ENCODE data around the gene TRIM38. TPM values are rescaled to one million over a fixed set of nuclear protein-coding genes. Genes with fewer than 3 reads are reported as not detected.
"Not testable (repeated sequence)": the region's sequence is repeated elsewhere in the genome, so short reads cannot be mapped to it uniquely, and the experiment has no call there.

Gene TRIM38
- total RNA-seq, 1 donor from 2014 or later = 0.77 TPM

DNA sequence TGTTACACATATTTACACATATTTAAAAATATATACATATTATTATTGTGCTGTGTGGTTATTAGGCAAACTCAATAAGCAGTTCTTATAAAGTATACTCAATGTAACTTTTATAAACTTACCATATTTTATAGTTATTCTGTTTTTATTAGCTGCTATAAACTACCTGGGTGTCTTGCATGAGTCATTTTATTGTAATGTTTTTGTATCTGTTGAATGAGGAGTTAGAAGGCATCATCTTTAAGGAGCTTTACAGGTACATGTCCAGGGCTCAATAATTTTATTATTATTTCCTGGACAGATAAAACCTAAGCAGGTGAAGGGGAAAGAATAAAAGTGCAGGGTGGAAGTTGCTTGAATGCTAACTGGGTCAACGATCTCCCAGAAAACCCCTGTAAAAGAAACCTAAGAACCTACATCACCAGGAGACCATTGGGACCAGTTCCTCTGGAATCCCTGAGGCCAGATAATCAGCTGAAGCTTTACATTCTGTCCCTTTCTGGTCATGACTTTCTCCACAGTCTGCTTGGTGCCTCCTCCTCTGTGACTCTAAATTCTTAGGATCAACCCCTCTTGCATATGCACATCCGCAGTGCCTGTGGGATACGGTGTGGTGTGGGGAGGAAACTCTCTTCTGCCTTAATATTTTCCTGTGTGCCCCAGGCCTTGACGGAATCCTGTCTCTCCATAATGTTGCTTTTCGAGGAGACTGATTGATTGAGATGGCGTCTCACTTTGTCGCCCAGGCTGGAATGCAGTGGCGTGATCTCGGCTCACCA is 38.0 kb downstream of the TRIM38 start:
- Mint-ChIP-seq H3K4me1 (no peaks in the 10 kb centered on the region), H3K9me3 (no peaks in the 10 kb centered on the region), H3K36me3 (ENCODE audit: low read depth) (no peaks in the 10 kb centered on the region), H3K27me3 (ENCODE audit: low read depth) (no peaks in the 10 kb centered on the region), H3K4me3 (no peak overlapping the region), H3K27ac (ENCODE audit: unreplicated experiment) (no peak overlapping the region)
- no peak for DNase-seq (ENCODE audit: low read depth, low spot score)
- TF ChIP-seq, protein P1, sequence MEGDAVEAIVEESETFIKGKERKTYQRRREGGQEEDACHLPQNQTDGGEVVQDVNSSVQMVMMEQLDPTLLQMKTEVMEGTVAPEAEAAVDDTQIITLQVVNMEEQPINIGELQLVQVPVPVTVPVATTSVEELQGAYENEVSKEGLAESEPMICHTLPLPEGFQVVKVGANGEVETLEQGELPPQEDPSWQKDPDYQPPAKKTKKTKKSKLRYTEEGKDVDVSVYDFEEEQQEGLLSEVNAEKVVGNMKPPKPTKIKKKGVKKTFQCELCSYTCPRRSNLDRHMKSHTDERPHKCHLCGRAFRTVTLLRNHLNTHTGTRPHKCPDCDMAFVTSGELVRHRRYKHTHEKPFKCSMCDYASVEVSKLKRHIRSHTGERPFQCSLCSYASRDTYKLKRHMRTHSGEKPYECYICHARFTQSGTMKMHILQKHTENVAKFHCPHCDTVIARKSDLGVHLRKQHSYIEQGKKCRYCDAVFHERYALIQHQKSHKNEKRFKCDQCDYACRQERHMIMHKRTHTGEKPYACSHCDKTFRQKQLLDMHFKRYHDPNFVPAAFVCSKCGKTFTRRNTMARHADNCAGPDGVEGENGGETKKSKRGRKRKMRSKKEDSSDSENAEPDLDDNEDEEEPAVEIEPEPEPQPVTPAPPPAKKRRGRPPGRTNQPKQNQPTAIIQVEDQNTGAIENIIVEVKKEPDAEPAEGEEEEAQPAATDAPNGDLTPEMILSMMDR (conservative IDR thresholded peaks at IDR 0.05) = no peak

DNA sequence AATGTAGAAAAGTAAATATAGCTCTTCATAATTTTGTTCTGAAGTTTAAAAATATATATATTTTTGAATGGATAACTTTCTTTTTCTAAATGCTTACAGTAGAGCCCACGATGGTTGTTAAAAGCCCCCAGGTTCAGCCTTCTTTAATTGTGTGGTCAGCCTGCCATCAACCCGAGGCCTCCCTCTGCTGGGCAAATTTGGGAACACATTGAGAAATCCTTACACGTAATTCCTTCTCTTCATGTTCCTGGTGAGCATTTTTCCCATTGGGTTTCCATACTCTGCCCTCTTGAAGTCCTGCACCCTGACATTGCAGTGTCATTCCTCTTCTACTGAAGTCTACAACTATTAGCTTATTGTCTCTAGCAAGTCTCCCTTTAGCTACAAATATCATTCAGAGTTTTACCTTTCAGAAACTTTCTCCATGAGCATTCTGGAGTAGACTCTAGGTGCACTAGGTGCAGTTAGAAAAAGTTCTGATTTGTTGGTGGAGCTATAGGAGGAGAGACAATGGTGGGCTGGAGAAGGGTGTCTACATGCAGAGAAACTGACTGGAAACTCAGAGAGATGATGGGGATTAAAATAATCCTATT is 40.6 kb downstream of the TRIM38 start:
- H3K4me1 Mint-ChIP-seq = peaks cover 5% of the 10 kb centered on the region
- peak; percentile 66 for DNase-seq (ENCODE audit: low read depth, low spot score)

DNA sequence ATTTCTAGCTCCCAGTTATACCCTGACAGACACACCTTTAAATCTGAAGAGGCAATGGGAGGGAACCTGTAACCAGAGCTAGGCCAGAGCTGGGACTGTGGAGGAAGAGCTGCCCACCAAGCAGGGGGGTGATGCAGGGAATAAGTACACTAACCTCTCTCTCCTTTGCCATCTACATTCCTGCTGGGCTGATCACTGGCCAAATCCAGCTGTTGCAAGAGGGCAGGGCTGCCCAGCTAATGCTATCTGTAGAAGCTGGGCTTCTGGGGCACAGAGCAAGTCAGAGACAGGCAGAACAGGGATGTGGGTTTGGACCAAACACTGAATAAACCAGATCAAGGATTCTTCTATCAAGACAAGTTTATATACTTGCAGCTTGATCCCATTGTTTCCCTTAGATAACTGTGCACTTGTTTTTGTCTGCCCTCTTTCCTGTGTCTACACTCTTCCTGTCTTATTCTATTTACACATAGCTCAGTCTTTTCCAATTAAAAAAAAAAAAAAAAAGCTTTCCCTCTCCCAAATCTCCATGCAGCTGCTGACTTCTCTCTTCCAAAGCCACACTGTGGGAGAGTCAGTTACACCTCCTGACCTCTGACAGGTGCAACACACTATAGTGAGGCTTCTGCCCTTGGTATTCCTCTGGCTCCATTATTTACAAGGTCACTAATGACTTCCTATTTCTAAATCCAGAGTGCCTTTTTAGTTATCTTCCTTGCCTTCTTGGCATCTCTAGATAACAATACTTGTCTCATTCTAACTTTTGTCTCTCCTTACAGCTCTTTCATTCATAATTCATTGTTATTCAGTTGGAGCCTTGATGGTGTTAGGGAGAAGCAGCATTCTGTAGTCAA is 43.7 kb downstream of the TRIM38 start:
- no peaks in the 10 kb centered on the region for H3K27me3 Mint-ChIP-seq (ENCODE audit: low read depth)
- TF ChIP-seq, protein P1 (conservative IDR thresholded peaks at IDR 0.05) = no peak
- peaks cover 5% of the 10 kb centered on the region for H3K4me1 Mint-ChIP-seq
- no peaks in the 10 kb centered on the region for H3K36me3 Mint-ChIP-seq (ENCODE audit: low read depth)
- DNase-seq (ENCODE audit: low read depth, low spot score) = no peak
- H3K9me3 Mint-ChIP-seq = no peaks in the 10 kb centered on the region
- no peak overlapping the region for H3K27ac Mint-ChIP-seq (ENCODE audit: unreplicated experiment)
- H3K4me3 Mint-ChIP-seq = no peak overlapping the region

More for the DNA sequence above, 40.6 kb downstream of the TRIM38 start:
- Mint-ChIP-seq H3K27ac (ENCODE audit: unreplicated experiment) (no peak overlapping the region), H3K9me3 (no peaks in the 10 kb centered on the region), H3K27me3 (ENCODE audit: low read depth) (no peaks in the 10 kb centered on the region), H3K4me3 (no peak overlapping the region), H3K36me3 (ENCODE audit: low read depth) (no peaks in the 10 kb centered on the region)
- TF ChIP-seq, protein P1 (conservative IDR thresholded peaks at IDR 0.05) = peak; percentile 83

DNA sequence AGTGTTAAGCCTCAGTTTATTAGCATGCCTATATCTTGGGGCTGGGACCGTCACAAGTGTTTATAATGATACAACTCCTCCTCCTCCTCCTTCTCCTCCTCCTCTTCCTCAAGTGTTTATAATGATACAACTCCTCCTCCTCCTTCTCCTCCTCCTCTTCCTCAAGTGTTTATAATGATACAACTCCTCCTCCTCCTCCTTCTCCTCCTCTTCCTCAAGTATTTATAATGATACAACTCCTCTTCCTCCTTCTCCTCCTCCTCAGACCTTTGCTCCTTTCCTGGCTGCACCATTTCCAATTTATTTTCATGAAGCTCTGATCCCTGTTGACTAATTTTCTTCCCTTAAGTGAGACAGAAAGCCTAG is 44.3 kb downstream of the TRIM38 start:
- H3K27me3 Mint-ChIP-seq (ENCODE audit: low read depth); H3K4me3 Mint-ChIP-seq; DNase-seq (ENCODE audit: low read depth, low spot score); H3K4me1 Mint-ChIP-seq; H3K9me3 Mint-ChIP-seq; H3K36me3 Mint-ChIP-seq (ENCODE audit: low read depth); H3K27ac Mint-ChIP-seq (ENCODE audit: unreplicated experiment): not testable (repeated sequence)

DNA sequence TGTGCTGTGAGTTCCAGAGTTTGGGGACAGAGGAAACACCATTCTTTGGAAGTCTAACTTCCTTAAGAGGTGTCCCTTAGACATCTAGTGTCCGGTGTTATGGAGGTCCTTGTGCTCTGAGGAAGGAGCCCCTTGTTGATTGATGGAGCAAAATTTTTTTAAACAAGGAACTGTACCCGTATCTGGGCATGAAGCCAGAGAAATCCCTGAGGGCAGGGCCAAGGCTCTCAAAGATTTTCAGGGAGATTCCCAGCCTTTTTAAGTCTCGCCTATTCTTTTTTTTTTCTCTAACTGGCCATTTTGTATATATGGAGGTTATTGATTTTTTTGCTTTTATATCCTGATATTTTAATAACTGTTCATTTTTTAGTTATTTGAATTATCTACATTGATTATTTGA is 45.9 kb downstream of the TRIM38 start:
- no peak for DNase-seq (ENCODE audit: low read depth, low spot score)
- TF ChIP-seq, protein P1 (conservative IDR thresholded peaks at IDR 0.05) = no peak
- H3K9me3 Mint-ChIP-seq = no peaks in the 10 kb centered on the region
- no peak overlapping the region for H3K4me3 Mint-ChIP-seq
- H3K36me3 Mint-ChIP-seq (ENCODE audit: low read depth) = no peaks in the 10 kb centered on the region
- no peaks in the 10 kb centered on the region for H3K27me3 Mint-ChIP-seq (ENCODE audit: low read depth)
- H3K27ac Mint-ChIP-seq (ENCODE audit: unreplicated experiment) = peak overlapping the region; percentile 35
- H3K4me1 Mint-ChIP-seq = peaks cover 5% of the 10 kb centered on the region
